CD4-positive, CD25-positive, alpha-beta regulatory T cell (primary cell): Measurements from ENCODE around the gene DENND11. TPM values are rescaled to one million over a fixed set of nuclear protein-coding genes. Genes with fewer than 3 reads are reported as not detected.

Experiments
- ATAC-seq, 2 donors: fragments of 150-1000 bp; cut with Tn5 transposase; one replicate each; pipeline ENCODE4 v1.10.0; 2021; ENCODE audit warnings: low read depth in 2 of 2, moderate number of reproducible peaks in 2 of 2, moderate library complexity in 1 of 2
- DNase-seq, 3 donors: peaks; one replicate each; pipeline versions ENCODE4 v3.0.0 to v3.0.0-alpha.2; 2012 to 2022; ENCODE audit warnings: mixed read lengths in 1 of 3
- H3K27ac ChIP-seq: one replicate; pipeline ENCODE4 v1.7.0; 2013; ENCODE audit warnings: mild to moderate bottlenecking, low read length; ENCODE audit not compliant: insufficient read depth, poor library complexity, severe bottlenecking
- H3K27me3 ChIP-seq: one replicate; pipeline ENCODE4 v1.7.0; 2013; ENCODE audit warnings: low read length; ENCODE audit not compliant: control insufficient read depth, insufficient read depth
- H3K36me3 ChIP-seq: one replicate; pipeline ENCODE4 v1.7.0; 2013; ENCODE audit warnings: mild to moderate bottlenecking, low read length, moderate library complexity; ENCODE audit not compliant: control insufficient read depth, insufficient read depth
- H3K4me1 ChIP-seq: 2 replicates; pipeline ENCODE4 v1.7.0; 2013; ENCODE audit warnings: mild to moderate bottlenecking, low read length; ENCODE audit not compliant: insufficient read depth, control insufficient read depth, poor library complexity, severe bottlenecking
- H3K4me3 ChIP-seq: one replicate; pipeline ENCODE4 v1.7.0; 2013; ENCODE audit warnings: low read depth, mild to moderate bottlenecking, low read length, moderate library complexity
- H3K9me3 ChIP-seq, 2 experiments: 1 replicate in 1 of 2; 2 replicates in 1 of 2; pipeline ENCODE4 v1.7.0; 2013; ENCODE audit warnings: low read length in 2 of 2, mild to moderate bottlenecking in 1 of 2, moderate library complexity in 1 of 2; ENCODE audit not compliant: control insufficient read depth in 2 of 2
- H3K27ac Mint-ChIP-seq, 3 donors: one replicate each; pipeline ENCODE4 v1.8.0; 2020 to 2022; ENCODE audit warnings: mild to moderate bottlenecking in 3 of 3, mixed read lengths in 3 of 3, moderate library complexity in 2 of 3
- H3K27me3 Mint-ChIP-seq: one replicate; pipeline ENCODE4 v1.8.0; 2022; ENCODE audit warnings: mild to moderate bottlenecking, mixed read lengths
- H3K36me3 Mint-ChIP-seq: one replicate; pipeline ENCODE4 v1.8.0; 2020; ENCODE audit warnings: mixed read lengths
- H3K4me1 Mint-ChIP-seq, 4 donors: one replicate each; pipeline ENCODE4 v1.8.0; 2020 to 2022; ENCODE audit warnings: mixed read lengths in 4 of 4, mild to moderate bottlenecking in 1 of 4
- H3K4me3 Mint-ChIP-seq, 4 donors: one replicate each; pipeline ENCODE4 v1.8.0; 2020 to 2022; ENCODE audit warnings: mild to moderate bottlenecking in 4 of 4, mixed read lengths in 4 of 4, moderate library complexity in 3 of 4
- H3K9me3 Mint-ChIP-seq, 7 donors: one replicate each; pipeline ENCODE4 v1.8.0; 2020 to 2022; ENCODE audit warnings: mixed read lengths in 7 of 7, mild to moderate bottlenecking in 3 of 7, moderate library complexity in 2 of 7
- polyA plus RNA-seq, 4 donors: library from polyadenylated mRNA; unstranded; fragments of 300-500 nt; fragmentation: Illumina TruSeq; gene quantifications; one replicate each; pipeline ENCODE4 v1.2.3, GENCODE V29; 2021
- total RNA-seq: library from RNA; stranded (reverse); gene quantifications from one replicate; pipeline ENCODE4 v1.2.3, GENCODE V29; 2022

Gene DENND11
- total and polyA plus RNA-seq, 5 donors from 2014 or later, result 10.8 to 47.7 (median 11.2) TPM

DNA sequence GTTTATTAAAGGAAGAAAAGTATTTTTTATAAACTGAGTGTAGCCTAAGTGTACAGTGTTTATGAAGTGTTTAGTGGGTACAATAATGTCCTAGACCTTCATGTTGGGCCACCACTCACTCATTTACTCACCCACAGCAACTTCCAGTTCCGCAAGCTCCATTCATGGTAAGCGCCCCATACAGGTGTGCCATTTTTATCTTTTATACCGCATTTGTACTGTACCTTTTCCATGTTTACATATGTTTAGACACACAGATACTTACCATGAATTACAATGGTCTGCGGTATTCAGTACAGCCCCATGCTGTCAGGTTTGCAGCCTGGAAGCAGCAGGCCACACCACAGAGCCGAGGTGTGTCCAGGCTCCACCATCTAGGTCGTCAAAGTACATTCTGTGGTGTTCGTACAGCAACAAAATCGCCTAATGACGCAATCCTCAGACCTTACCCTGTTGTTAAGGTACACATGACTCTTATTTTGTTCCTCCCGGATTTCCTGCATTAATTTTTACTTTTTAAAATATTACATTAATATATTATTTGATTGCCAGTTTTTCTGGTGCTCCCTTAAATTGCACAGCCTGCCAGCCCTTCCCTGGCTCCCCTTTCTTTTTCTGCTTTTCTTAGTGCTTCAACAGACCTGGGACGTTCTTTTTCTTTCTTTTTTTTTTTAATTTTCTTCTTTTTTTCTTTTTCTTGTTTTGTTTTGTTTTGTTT is 35.3 kb upstream of the DENND11 start:
- H3K27me3 ChIP-seq, result no peaks in the 10 kb centered on the region
- Mint-ChIP-seq H3K36me3 (peaks cover 16% of the 10 kb centered on the region), H3K4me1 (peaks cover 15 to 49% (median 28%) of the 10 kb centered on the region in 4 donors), H3K27me3 (no peaks in the 10 kb centered on the region), H3K27ac (peak overlapping the region; percentile 97 to 99 (median 98)), H3K4me3 (peak overlapping the region; percentile 94 to 99 (median 97)), H3K9me3 (no peaks in the 10 kb centered on the region)
- peaks cover 25% of the 10 kb centered on the region for H3K36me3 ChIP-seq
- H3K27ac ChIP-seq, result peak overlapping the region; percentile 88
- H3K4me1 ChIP-seq, result peaks cover 32% of the 10 kb centered on the region
- ATAC-seq (no peak), DNase-seq (peak; percentile 4 to 31 (median 23))
- no peaks in the 10 kb centered on the region for H3K9me3 ChIP-seq
- peak overlapping the region; percentile 97 for H3K4me3 ChIP-seq

- no peak overlapping the region for H3K4me3 Mint-ChIP-seq
- H3K27ac Mint-ChIP-seq, result peak overlapping the region in 1 of 3 donors; percentile 82
- ATAC-seq, result no peak
These were observed 29.6 kb upstream of the DENND11 start for GRCh38 chr7:141731476-141732149.

DNA sequence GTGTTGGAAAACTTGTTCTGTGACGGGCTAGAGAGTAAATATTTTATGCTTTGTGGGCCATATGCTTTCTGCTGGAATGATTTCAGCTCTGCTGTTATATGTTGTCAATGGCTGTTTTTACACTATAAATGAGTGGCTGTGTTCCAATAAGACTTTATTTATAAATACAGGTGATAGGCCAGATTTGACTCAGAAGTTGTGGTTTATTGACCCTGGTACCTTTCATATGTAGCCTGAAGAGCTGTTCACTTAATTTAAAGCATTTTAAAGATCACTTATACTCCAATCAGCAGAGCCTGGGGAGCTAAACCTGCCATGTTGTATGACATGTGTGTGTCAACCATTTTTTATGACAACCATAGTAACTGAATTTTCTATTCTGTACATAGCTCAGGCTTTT is 27.1 kb upstream of the DENND11 start:
- DNase-seq (no peak), ATAC-seq (no peak)
- no peak overlapping the region for H3K27ac ChIP-seq
- H3K4me3 Mint-ChIP-seq, result no peak overlapping the region
- H3K4me3 ChIP-seq, result no peak overlapping the region
- H3K36me3 ChIP-seq, result no peaks in the 10 kb centered on the region
- no peaks in the 10 kb centered on the region for H3K27me3 ChIP-seq
- peaks cover 15% of the 10 kb centered on the region for H3K36me3 Mint-ChIP-seq
- no peaks in the 10 kb centered on the region for H3K9me3 ChIP-seq
- H3K4me1 ChIP-seq, result no peaks in the 10 kb centered on the region
- no peaks in the 10 kb centered on the region for H3K9me3 Mint-ChIP-seq
- no peaks in the 10 kb centered on the region for H3K27me3 Mint-ChIP-seq
- no peaks in the 10 kb centered on the region for H3K4me1 Mint-ChIP-seq
- H3K27ac Mint-ChIP-seq, result no peak overlapping the region

More at GRCh38 chr7:141731476-141732149, 29.6 kb upstream of the DENND11 start:
- Histone ChIP-seq H3K4me1 (peaks cover 1% of the 10 kb centered on the region), H3K27ac (no peak overlapping the region), H3K9me3 (no peaks in the 10 kb centered on the region), H3K4me3 (no peak overlapping the region), H3K36me3 (no peaks in the 10 kb centered on the region), H3K27me3 (no peaks in the 10 kb centered on the region)
- Mint-ChIP-seq H3K27me3 (no peaks in the 10 kb centered on the region), H3K4me1 (peaks cover 0 to under 1% (median 0%) of the 10 kb centered on the region in 4 donors), H3K36me3 (peaks cover 9% of the 10 kb centered on the region), H3K9me3 (no peaks in the 10 kb centered on the region)
- no peak for DNase-seq

DNA sequence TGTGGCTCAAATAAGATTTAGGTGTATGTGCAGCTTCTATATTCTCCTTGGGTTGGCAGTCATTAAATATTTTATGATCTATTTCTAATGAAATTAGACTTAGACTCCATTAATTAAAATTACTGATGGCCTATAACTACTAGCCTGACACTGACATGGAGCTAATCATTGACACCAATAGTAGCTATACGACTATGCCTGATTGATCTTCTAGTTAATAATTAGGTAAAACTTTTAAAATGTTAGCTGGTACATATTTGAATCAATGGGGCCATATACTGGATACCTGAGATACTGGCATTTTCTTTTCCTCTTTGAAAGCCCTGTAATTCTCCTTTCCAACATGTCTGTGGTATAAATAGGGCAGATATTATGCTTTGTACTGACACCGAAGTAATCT is 20.6 kb upstream of the DENND11 start:
- no peaks in the 10 kb centered on the region for H3K27me3 ChIP-seq
- Mint-ChIP-seq H3K27ac (no peak overlapping the region), H3K9me3 (no peaks in the 10 kb centered on the region), H3K27me3 (no peaks in the 10 kb centered on the region), H3K4me1 (no peaks in the 10 kb centered on the region), H3K36me3 (peaks cover 28% of the 10 kb centered on the region), H3K4me3 (no peak overlapping the region)
- H3K4me1 ChIP-seq, result no peaks in the 10 kb centered on the region
- no peak overlapping the region for H3K4me3 ChIP-seq
- no peak for ATAC-seq
- DNase-seq, result no peak
- no peak overlapping the region for H3K27ac ChIP-seq
- peaks cover 5% of the 10 kb centered on the region for H3K36me3 ChIP-seq
- H3K9me3 ChIP-seq, result no peaks in the 10 kb centered on the region

DNA sequence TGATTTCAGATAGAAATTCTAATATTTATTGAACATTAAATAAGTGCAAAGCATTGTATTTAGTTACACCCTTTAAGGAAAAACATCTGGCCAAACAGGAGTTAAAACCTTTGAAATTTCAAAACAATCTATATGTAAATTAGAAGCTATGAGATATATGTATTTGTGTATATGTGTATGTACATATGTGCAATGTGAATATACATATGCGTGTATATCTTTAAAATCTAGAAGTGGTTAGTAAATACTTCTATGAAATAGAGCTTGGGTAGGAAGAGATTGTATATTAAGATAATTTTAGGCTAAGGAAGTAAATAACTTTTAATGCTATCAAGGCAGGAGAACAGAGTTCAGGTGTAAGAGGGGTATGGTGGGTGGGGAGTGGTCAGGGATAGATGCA is 15.5 kb upstream of the DENND11 start:
- Histone ChIP-seq H3K4me3 (no peak overlapping the region), H3K27ac (no peak overlapping the region), H3K4me1 (no peaks in the 10 kb centered on the region), H3K9me3 (no peaks in the 10 kb centered on the region), H3K27me3 (no peaks in the 10 kb centered on the region), H3K36me3 (peaks cover 5% of the 10 kb centered on the region)
- Mint-ChIP-seq H3K9me3 (no peaks in the 10 kb centered on the region), H3K4me1 (no peaks in the 10 kb centered on the region), H3K4me3 (no peak overlapping the region), H3K27ac (no peak overlapping the region), H3K27me3 (no peaks in the 10 kb centered on the region), H3K36me3 (peaks cover 20% of the 10 kb centered on the region)
- DNase-seq, result no peak
- ATAC-seq, result no peak

DNA sequence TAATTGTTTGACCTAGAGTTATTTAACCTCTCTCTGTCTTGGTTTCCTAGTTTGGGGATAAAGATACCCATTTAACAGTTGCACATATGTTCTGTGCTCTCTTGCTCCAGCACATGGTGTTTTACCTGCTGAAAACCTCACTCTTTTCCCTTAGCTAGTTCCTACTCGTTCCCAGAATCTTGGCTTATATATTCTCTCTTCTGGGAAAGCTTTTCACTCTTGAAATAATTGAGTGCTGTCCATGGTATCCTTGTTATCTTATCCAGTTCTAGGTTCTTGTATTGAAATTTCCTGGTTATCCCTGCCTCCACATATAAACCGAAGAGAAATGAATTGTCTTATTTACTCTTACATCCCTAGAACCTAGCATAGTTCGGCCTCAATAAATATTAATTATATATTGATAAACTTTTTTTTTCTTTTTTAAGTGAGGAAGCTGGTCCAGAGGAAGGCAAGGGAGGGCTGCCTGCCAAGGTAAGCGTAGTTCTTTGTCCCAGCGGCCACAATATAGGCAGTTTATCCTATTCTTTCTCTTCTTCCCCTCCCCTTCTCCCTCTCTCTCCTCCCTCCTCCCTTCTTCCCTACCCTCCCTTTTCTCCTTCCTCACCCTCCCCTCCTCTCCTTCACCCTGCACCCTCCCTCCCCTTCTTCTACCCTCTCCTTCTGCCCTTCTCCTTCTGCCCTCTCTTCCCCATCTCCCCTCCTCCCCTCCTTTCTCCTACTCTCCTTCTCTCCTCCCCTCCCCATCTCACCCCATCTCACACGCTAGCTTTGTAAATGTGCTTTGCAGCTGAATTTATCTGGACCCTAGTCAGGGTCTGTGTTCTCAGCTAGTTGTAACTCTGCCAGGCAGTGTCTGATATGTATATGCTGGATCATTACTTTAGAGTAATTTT is 14.1 kb upstream of the DENND11 start:
- Histone ChIP-seq H3K4me3 (no peak overlapping the region), H3K27me3 (no peaks in the 10 kb centered on the region), H3K4me1 (no peaks in the 10 kb centered on the region), H3K27ac (no peak overlapping the region), H3K36me3 (peaks cover 5% of the 10 kb centered on the region), H3K9me3 (no peaks in the 10 kb centered on the region)
- DNase-seq (no peak), ATAC-seq (no peak)
- Mint-ChIP-seq H3K9me3 (no peaks in the 10 kb centered on the region), H3K27ac (no peak overlapping the region), H3K4me3 (no peak overlapping the region), H3K4me1 (peaks cover 0 to 4% (median under 1%) of the 10 kb centered on the region in 4 donors), H3K27me3 (no peaks in the 10 kb centered on the region), H3K36me3 (peaks cover 25% of the 10 kb centered on the region)

DNA sequence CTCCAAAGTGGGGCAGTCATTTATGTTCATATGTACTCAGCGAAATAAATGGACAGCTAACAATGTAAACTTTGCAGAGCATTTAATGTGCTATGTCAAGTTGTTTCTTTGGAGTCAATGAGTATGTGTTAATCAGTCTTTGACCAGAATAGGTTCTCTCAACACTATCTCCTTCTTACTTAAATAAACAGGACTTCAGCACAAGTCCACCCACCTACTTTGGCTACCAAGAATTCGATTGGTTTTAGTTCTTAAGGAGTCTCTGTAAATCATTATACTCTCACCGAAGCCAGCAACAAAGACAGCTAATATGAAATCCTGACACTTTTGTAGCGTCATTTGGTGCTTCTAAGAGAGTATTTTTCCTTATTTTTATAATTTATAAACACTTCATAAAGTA is 13.1 kb upstream of the DENND11 start:
- no peaks in the 10 kb centered on the region for H3K9me3 Mint-ChIP-seq
- no peak overlapping the region for H3K27ac Mint-ChIP-seq
- H3K27me3 Mint-ChIP-seq, result no peaks in the 10 kb centered on the region
- DNase-seq (no peak), ATAC-seq (no peak)
- no peaks in the 10 kb centered on the region for H3K9me3 ChIP-seq
- no peaks in the 10 kb centered on the region for H3K27me3 ChIP-seq
- peaks cover 23% of the 10 kb centered on the region for H3K36me3 Mint-ChIP-seq
- peaks cover 0 to 4% (median 2%) of the 10 kb centered on the region in 4 donors for H3K4me1 Mint-ChIP-seq
- no peak overlapping the region for H3K27ac ChIP-seq
- H3K4me3 ChIP-seq, result no peak overlapping the region
- no peaks in the 10 kb centered on the region for H3K36me3 ChIP-seq
- no peaks in the 10 kb centered on the region for H3K4me1 ChIP-seq
- H3K4me3 Mint-ChIP-seq, result no peak overlapping the region
